Fibroblast of mammary gland (primary cell): ENCODE measurements around the gene HOXA7.

Source experiments
- DNase-seq: peaks from one replicate; pipeline ENCODE4 v3.0.0-alpha.2; 2010; ENCODE audit warnings: low read depth
- H3K4me3 ChIP-seq: 2 replicates; pipeline ENCODE4 v1.5.1; 2011; ENCODE audit warnings: low read depth, mild to moderate bottlenecking, low read length, moderate library complexity; ENCODE audit not compliant: control insufficient read depth
- CTCF ChIP-seq: conservative IDR thresholded peaks from 2 replicates; pipeline ENCODE4 v1.5.1; 2011; ENCODE audit warnings: low read depth, low read length, inconsistent platforms; ENCODE audit not compliant: control insufficient read depth, insufficient read depth

The HOXA7 gene

GRCh38 chr7:27109466-27110185 is 46.8 kb downstream of the HOXA7 start:
- no peak for TF ChIP-seq CTCF
- no peak overlapping the region for H3K4me3 ChIP-seq
- no peak for DNase-seq

GRCh38 chr7:27108390-27109127 is 47.9 kb downstream of the HOXA7 start:
- TF ChIP-seq CTCF, result no peak
- H3K4me3 ChIP-seq, result peak overlapping the region; percentile 1
- peak; percentile 75 for DNase-seq

GRCh38 chr7:27107391-27108381 is 48.8 kb downstream of the HOXA7 start:
- DNase-seq, result no peak
- TF ChIP-seq CTCF, result no peak
- H3K4me3 ChIP-seq, result peak overlapping the region; percentile 1

- H3K4me3 ChIP-seq, result peak overlapping the region; percentile 34
- no peak for TF ChIP-seq CTCF
- DNase-seq, result no peak
Observed at GRCh38 chr7:27106901-27107240, 49.6 kb downstream of the HOXA7 start.

GRCh38 chr7:27106181-27106900 is 50.1 kb downstream of the HOXA7 start:
- DNase-seq, result peak; percentile 46
- H3K4me3 ChIP-seq, result peak overlapping the region; percentile 34

More at GRCh38 chr7:27106181-27106900, 50.1 kb downstream of the HOXA7 start:
- TF ChIP-seq CTCF, result no peak
